IMR-90 (cell line): ENCODE results near the gene LRRC1.

Source experiments
- MAZ ChIP-seq: IDR thresholded peaks from 2 replicates; pipeline ENCODE4 v1.6.1; 2012; ENCODE audit warnings: low read depth, mild to moderate bottlenecking, low read length, improper control_type of control experiment, moderate library complexity, borderline replicate concordance
- RAD21 ChIP-seq: IDR thresholded peaks from 2 replicates; pipeline ENCODE4 v1.6.1; 2012; ENCODE audit warnings: low read length, improper control_type of control experiment
- SMC3 ChIP-seq: fragments of 150-350 bp; IDR thresholded peaks from 2 replicates; pipeline ENCODE4 v1.6.1; 2016; ENCODE audit warnings: low read depth, mild to moderate bottlenecking, antibody characterized with exemption, low read length, moderate library complexity
- TF ChIP-seq, protein P1 (sequence below): conservative IDR thresholded peaks from 2 replicates; pipeline ENCODE4 v1.5.1; 2012; ENCODE audit warnings: mild to moderate bottlenecking, low read depth, low read length, improper control_type of control experiment

DNA sequence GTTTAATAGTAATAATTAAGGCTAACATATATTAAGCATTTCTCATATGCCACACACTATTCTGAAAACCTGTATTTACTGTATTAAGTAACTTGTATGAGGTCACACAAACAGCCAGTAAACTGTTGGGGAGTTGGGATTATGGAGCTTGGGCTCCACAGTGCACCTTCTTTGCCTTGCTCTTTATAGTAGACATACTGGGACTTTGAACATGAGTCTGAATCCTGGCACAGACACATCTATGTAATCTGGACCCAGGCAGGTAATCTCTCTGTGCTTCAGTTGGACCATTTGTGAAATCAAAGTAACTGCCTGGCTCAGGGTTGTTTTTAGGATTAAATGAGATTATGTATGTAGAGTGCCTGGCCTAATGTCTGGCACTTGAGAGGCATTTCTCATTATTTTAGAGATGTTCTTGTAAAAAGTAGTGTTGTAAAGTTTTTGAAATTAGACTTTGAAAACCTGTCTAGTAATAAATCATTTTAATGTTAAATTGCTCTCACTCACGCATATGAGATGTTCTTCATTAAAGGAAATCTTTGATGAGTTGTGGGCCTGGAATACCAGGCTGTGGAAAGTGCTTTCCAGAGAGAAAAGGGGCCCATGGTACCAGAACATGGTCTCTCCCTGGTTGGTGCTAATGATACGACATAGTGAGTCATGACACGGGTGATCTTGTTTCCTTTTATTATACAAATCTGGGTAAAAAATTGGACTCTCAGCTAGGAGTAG lies 34.3 kb downstream of the LRRC1 start:
- no peak for TF ChIP-seq MAZ
- no peak for TF ChIP-seq SMC3
- TF ChIP-seq RAD21: no peak
- TF ChIP-seq, protein P1, sequence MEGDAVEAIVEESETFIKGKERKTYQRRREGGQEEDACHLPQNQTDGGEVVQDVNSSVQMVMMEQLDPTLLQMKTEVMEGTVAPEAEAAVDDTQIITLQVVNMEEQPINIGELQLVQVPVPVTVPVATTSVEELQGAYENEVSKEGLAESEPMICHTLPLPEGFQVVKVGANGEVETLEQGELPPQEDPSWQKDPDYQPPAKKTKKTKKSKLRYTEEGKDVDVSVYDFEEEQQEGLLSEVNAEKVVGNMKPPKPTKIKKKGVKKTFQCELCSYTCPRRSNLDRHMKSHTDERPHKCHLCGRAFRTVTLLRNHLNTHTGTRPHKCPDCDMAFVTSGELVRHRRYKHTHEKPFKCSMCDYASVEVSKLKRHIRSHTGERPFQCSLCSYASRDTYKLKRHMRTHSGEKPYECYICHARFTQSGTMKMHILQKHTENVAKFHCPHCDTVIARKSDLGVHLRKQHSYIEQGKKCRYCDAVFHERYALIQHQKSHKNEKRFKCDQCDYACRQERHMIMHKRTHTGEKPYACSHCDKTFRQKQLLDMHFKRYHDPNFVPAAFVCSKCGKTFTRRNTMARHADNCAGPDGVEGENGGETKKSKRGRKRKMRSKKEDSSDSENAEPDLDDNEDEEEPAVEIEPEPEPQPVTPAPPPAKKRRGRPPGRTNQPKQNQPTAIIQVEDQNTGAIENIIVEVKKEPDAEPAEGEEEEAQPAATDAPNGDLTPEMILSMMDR: no peak
